ENCODE data around the gene TGM2.

The TGM2 gene

GRCh38 chr20:38178581-38178980 is 13.5 kb upstream of the TGM2 start:
- TF ChIP-seq CTCF (IDR thresholded peaks at IDR 0.05; ENCODE audit: control insufficient read depth, extremely low read depth, insufficient read depth): no peak
- no peak for DNase-seq (ENCODE audit: low read depth)
- no peak overlapping the region for H3K4me3 ChIP-seq (ENCODE audit: low read depth, low read length)

GRCh38 chr20:38178065-38178491 is 13.0 kb upstream of the TGM2 start:
- no peak for TF ChIP-seq CTCF (IDR thresholded peaks at IDR 0.05; ENCODE audit: control insufficient read depth, extremely low read depth, insufficient read depth)

GRCh38 chr20:38177201-38177600 is 12.1 kb upstream of the TGM2 start:
- no peak for TF ChIP-seq CTCF (IDR thresholded peaks at IDR 0.05; ENCODE audit: control insufficient read depth, extremely low read depth, insufficient read depth)
- no peak for DNase-seq (ENCODE audit: low read depth)
- no peak overlapping the region for H3K4me3 ChIP-seq (ENCODE audit: low read depth, low read length)

More at GRCh38 chr20:38178065-38178491, 13.0 kb upstream of the TGM2 start:
- DNase-seq (ENCODE audit: low read depth): no peak
- H3K4me3 ChIP-seq (ENCODE audit: low read depth, low read length): no peak overlapping the region

GRCh38 chr20:38175304-38176180 is 10.5 kb upstream of the TGM2 start:
- no peak overlapping the region for H3K4me3 ChIP-seq (ENCODE audit: low read depth, low read length)
- no peak for TF ChIP-seq CTCF (IDR thresholded peaks at IDR 0.05; ENCODE audit: control insufficient read depth, extremely low read depth, insufficient read depth)
- no peak for DNase-seq (ENCODE audit: low read depth)

- no peak for TF ChIP-seq CTCF (IDR thresholded peaks at IDR 0.05; ENCODE audit: control insufficient read depth, extremely low read depth, insufficient read depth)
- DNase-seq (ENCODE audit: low read depth): no peak
These were observed 8.4 kb upstream of the TGM2 start for GRCh38 chr20:38173237-38174156.

GRCh38 chr20:38172408-38172807 is 7.3 kb upstream of the TGM2 start:
- no peak for TF ChIP-seq CTCF (IDR thresholded peaks at IDR 0.05; ENCODE audit: control insufficient read depth, extremely low read depth, insufficient read depth)
- DNase-seq (ENCODE audit: low read depth): no peak
- no peak overlapping the region for H3K4me3 ChIP-seq (ENCODE audit: low read depth, low read length)

More at GRCh38 chr20:38173237-38174156, 8.4 kb upstream of the TGM2 start:
- no peak overlapping the region for H3K4me3 ChIP-seq (ENCODE audit: low read depth, low read length)

Measured in LNCaP clone FGC (cell line).